H9 (cell line): ENCODE data around the gene ORC1. TPM values are rescaled to one million over a fixed set of nuclear protein-coding genes. Genes with fewer than 3 reads are reported as not detected.

Experiments
- DNase-seq: peaks from one replicate; pipeline ENCODE4 v3.0.0-alpha.2; 2017
- H2AFZ ChIP-seq: one replicate; pipeline ENCODE4 v1.6.1; 2013; ENCODE audit warnings: mild to moderate bottlenecking, low read length, control low read depth, moderate library complexity
- H2AK5ac ChIP-seq: 2 replicates; pipeline ENCODE4 v1.6.1; 2013; ENCODE audit warnings: low read length, control low read depth, mixed read lengths; ENCODE audit not compliant: insufficient read length
- H2BK120ac ChIP-seq: one replicate; pipeline ENCODE4 v1.6.1; 2013; ENCODE audit warnings: low read depth, mild to moderate bottlenecking, low read length, control low read depth, inconsistent platforms; ENCODE audit not compliant: poor library complexity, severe bottlenecking
- H2BK12ac ChIP-seq: 2 replicates; pipeline ENCODE4 v1.6.1; 2013; ENCODE audit warnings: low read length, control low read depth, mixed read lengths, low read depth; ENCODE audit not compliant: insufficient read length
- H2BK15ac ChIP-seq: 2 replicates; pipeline ENCODE4 v1.6.1; 2013; ENCODE audit warnings: low read depth, low read length, control low read depth
- H2BK20ac ChIP-seq: one replicate; pipeline ENCODE4 v1.6.1; 2013; ENCODE audit warnings: low read depth, mild to moderate bottlenecking, low read length, control low read depth, inconsistent platforms; ENCODE audit not compliant: poor library complexity, severe bottlenecking
- H2BK5ac ChIP-seq: 2 replicates; pipeline ENCODE4 v1.6.1; 2013; ENCODE audit warnings: low read length, control low read depth, mixed read lengths; ENCODE audit not compliant: insufficient read length
- H3K14ac ChIP-seq: 2 replicates; pipeline ENCODE4 v1.6.1; 2013; ENCODE audit warnings: low read length, control low read depth; ENCODE audit not compliant: insufficient read depth
- H3K18ac ChIP-seq: 2 replicates; pipeline ENCODE4 v1.6.1; 2013; ENCODE audit warnings: low read depth, mild to moderate bottlenecking, mixed read lengths, low read length, control low read depth; ENCODE audit not compliant: insufficient read length
- H3K23ac ChIP-seq: 2 replicates; pipeline ENCODE4 v1.6.1; 2013; ENCODE audit warnings: low read length, control low read depth, mixed read lengths, low read depth; ENCODE audit not compliant: insufficient read length
- H3K23me2 ChIP-seq: 2 replicates; pipeline ENCODE4 v1.6.1; 2013; ENCODE audit warnings: low read depth, mild to moderate bottlenecking, mixed read lengths, low read length, control low read depth; ENCODE audit not compliant: insufficient read length, poor library complexity, severe bottlenecking
- H3K27ac ChIP-seq: 2 replicates; pipeline ENCODE4 v1.5.1; 2013; ENCODE audit warnings: low read length, control low read depth, mixed read lengths, low read depth; ENCODE audit not compliant: insufficient read length
- H3K27me3 ChIP-seq: 2 replicates; pipeline ENCODE4 v1.6.1; 2013; ENCODE audit warnings: low read length, control low read depth, inconsistent platforms; ENCODE audit not compliant: insufficient read depth
- H3K4ac ChIP-seq: 2 replicates; pipeline ENCODE4 v1.6.1; 2013; ENCODE audit warnings: low read depth, mild to moderate bottlenecking, control low read depth, inconsistent platforms, low read length, moderate library complexity
- H3K4me1 ChIP-seq: 2 replicates; pipeline ENCODE4 v1.6.1; 2013; ENCODE audit warnings: low read length, control low read depth, inconsistent platforms; ENCODE audit not compliant: insufficient read depth
- H3K4me2 ChIP-seq: 2 replicates; pipeline ENCODE4 v1.6.1; 2013; ENCODE audit warnings: low read length, control low read depth, mixed read lengths; ENCODE audit not compliant: insufficient read length, insufficient read depth
- H3K56ac ChIP-seq: 2 replicates; pipeline ENCODE4 v1.6.1; 2013; ENCODE audit warnings: low read depth, mild to moderate bottlenecking, mixed read lengths, low read length, control low read depth; ENCODE audit not compliant: insufficient read length
- H3K79me1 ChIP-seq: 2 replicates; pipeline ENCODE4 v1.6.1; 2013; ENCODE audit warnings: low read depth, mild to moderate bottlenecking, moderate library complexity, low read length, control low read depth, inconsistent platforms; ENCODE audit not compliant: insufficient read depth, poor library complexity, severe bottlenecking
- H3K79me2 ChIP-seq: 2 replicates; pipeline ENCODE4 v1.6.1; 2013; ENCODE audit warnings: low read length, control low read depth, inconsistent platforms; ENCODE audit not compliant: insufficient read depth
- H3K9ac ChIP-seq: 2 replicates; pipeline ENCODE4 v1.6.1; 2013; ENCODE audit warnings: low read length, control low read depth, mixed read lengths; ENCODE audit not compliant: insufficient read length; ENCODE audit errors: extremely low read depth
- H3K9me3 ChIP-seq: one replicate; pipeline ENCODE4 v1.6.1; 2013; ENCODE audit warnings: low read depth, low read length, inconsistent platforms; ENCODE audit not compliant: control insufficient read depth
- H3T11ph ChIP-seq: one replicate; pipeline ENCODE4 v1.6.1; 2013; ENCODE audit warnings: mild to moderate bottlenecking, low read length, control low read depth, inconsistent platforms
- H4K20me1 ChIP-seq: one replicate; pipeline ENCODE4 v1.6.1; 2013; ENCODE audit not compliant: control insufficient read depth, insufficient read length, insufficient read depth
- H4K5ac ChIP-seq: 2 replicates; pipeline ENCODE4 v1.6.1; 2013; ENCODE audit warnings: low read depth, mild to moderate bottlenecking, mixed read lengths, low read length, control low read depth; ENCODE audit not compliant: insufficient read length
- H4K8ac ChIP-seq: replicated peaks from 2 replicates; pipeline ENCODE4 v1.6.1; 2013; ENCODE audit warnings: low read length, control low read depth, mixed read lengths, low read depth; ENCODE audit not compliant: insufficient read length
- H4K91ac ChIP-seq: 2 replicates; pipeline ENCODE4 v1.6.1; 2013; ENCODE audit warnings: low read depth, mild to moderate bottlenecking, moderate library complexity, mixed read lengths, low read length, control low read depth; ENCODE audit not compliant: insufficient read length
- H3K27ac Mint-ChIP-seq, 3 experiments: 2 replicates in 2 of 3; 3 replicates in 1 of 3; pipeline ENCODE4 v1.8.0; 2020 to 2021; ENCODE audit warnings: mixed read lengths in 3 of 3, mild to moderate bottlenecking in 1 of 3, moderate library complexity in 1 of 3
- H3K27me3 Mint-ChIP-seq: 2 replicates; pipeline ENCODE4 v1.8.0; 2021; ENCODE audit warnings: low read depth, mild to moderate bottlenecking, moderate library complexity, mixed read lengths
- H3K36me3 Mint-ChIP-seq, 3 experiments: 2 replicates in 2 of 3; 3 replicates in 1 of 3; pipeline ENCODE4 v1.8.0; 2020 to 2021; ENCODE audit warnings: low read depth in 3 of 3, mixed read lengths in 3 of 3; ENCODE audit not compliant: insufficient read depth in 1 of 3
- H3K4me1 Mint-ChIP-seq, 2 experiments: 2 replicates each; pipeline ENCODE4 v1.8.0; 2020; ENCODE audit warnings: mixed read lengths in 2 of 2
- H3K4me3 Mint-ChIP-seq, 2 experiments: 2 replicates in 1 of 2; 3 replicates in 1 of 2; pipeline ENCODE4 v1.8.0; 2020 to 2021; ENCODE audit warnings: mild to moderate bottlenecking in 2 of 2, mixed read lengths in 2 of 2, moderate library complexity in 1 of 2
- H3K9me3 Mint-ChIP-seq, 2 experiments: 2 replicates in 1 of 2; 3 replicates in 1 of 2; pipeline ENCODE4 v1.8.0; 2020; ENCODE audit warnings: mild to moderate bottlenecking in 2 of 2, mixed read lengths in 2 of 2, moderate library complexity in 1 of 2
- CTCF ChIP-seq: fragments of 200-600 bp; sonication (generic); conservative IDR thresholded peaks from 3 replicates; pipeline ENCODE4 v1.8.0; 2021; ENCODE audit warnings: antibody characterized with exemption, mild to moderate bottlenecking
- WGBS: extraction: QIAGEN DNeasy Blood & Tissue Kit; methylation state at CpG from one replicate; pipeline ENCODE4 v1.1.7; 2013; ENCODE audit warnings: missing lambda C conversion rate, low lambda C conversion rate, mixed read lengths; ENCODE audit not compliant: insufficient read length; ENCODE audit errors: extremely low coverage; 5-methylcytosine and 5-hydroxymethylcytosine counted together
- total RNA-seq: library from RNA; stranded (reverse); gene quantifications from 2 replicates; pipeline ENCODE4 v1.2.1, GENCODE V29; 2021

The ORC1 gene
- total RNA-seq, 1 experiment from 2014 or later, result 46.4 TPM

GRCh38 chr1:52413410-52413989, 9.3 kb upstream of the ORC1 start:
- H3K23ac ChIP-seq, result no peak overlapping the region
- H3K56ac ChIP-seq, result no peak overlapping the region
- no peak overlapping the region for H3K4me2 ChIP-seq
- no peak for TF ChIP-seq CTCF
- no peaks in the 10 kb centered on the region for H4K20me1 ChIP-seq
- no peaks in the 10 kb centered on the region for H3K4me1 Mint-ChIP-seq
- no peak overlapping the region for H2BK120ac ChIP-seq
- H3K9me3 Mint-ChIP-seq, result no peaks in the 10 kb centered on the region
- H3K79me1 ChIP-seq, result no peaks in the 10 kb centered on the region
- WGBS, result no CpG with 5 or more reads among the region's 10 CpGs
- no peak overlapping the region for H3K4ac ChIP-seq
- no peak overlapping the region for H2BK20ac ChIP-seq
- no peak overlapping the region for H4K91ac ChIP-seq
- H3T11ph ChIP-seq, result no peak overlapping the region
- no peak for DNase-seq
- no peak overlapping the region for H3K4me3 Mint-ChIP-seq
- H3K23me2 ChIP-seq, result no peaks in the 10 kb centered on the region
- no peaks in the 10 kb centered on the region for H3K4me1 ChIP-seq
- no peak overlapping the region for H3K18ac ChIP-seq
- no peak overlapping the region for H2BK12ac ChIP-seq
- no peak overlapping the region for H2BK15ac ChIP-seq
- H4K8ac ChIP-seq, result no peak overlapping the region
- no peak overlapping the region for H3K14ac ChIP-seq
- H2AFZ ChIP-seq, result no peak overlapping the region
- peaks cover 49 to 88% (median 82%) of the 10 kb centered on the region in 3 experiments for H3K36me3 Mint-ChIP-seq
- no peaks in the 10 kb centered on the region for H3K27me3 Mint-ChIP-seq
- H3K27ac ChIP-seq, result no peak overlapping the region
- H3K27me3 ChIP-seq, result no peaks in the 10 kb centered on the region; the same call in 1 of the 2 replicates
- H2BK5ac ChIP-seq, result no peak overlapping the region
- H4K5ac ChIP-seq, result no peak overlapping the region
- no peaks in the 10 kb centered on the region for H3K9me3 ChIP-seq
- no peak overlapping the region for H3K9ac ChIP-seq
- H3K27ac Mint-ChIP-seq, result no peak overlapping the region; a peak in 1 of 7 replicates
- H3K79me2 ChIP-seq, result no peaks in the 10 kb centered on the region
- no peak overlapping the region for H2AK5ac ChIP-seq
